ENCODE data around the gene FBXO42. TPM values are rescaled to one million over a fixed set of nuclear protein-coding genes. Genes with fewer than 3 reads are reported as not detected.

The FBXO42 gene
- total RNA-seq, 2 donors from 2014 or later: 17.6 to 20.0 TPM

- DNase-seq: no peak
- H3K9me3 Mint-ChIP-seq: no peaks in the 10 kb centered on the region
- H3K36me3 Mint-ChIP-seq (ENCODE audit: low read depth): peaks cover 24% of the 10 kb centered on the region
These were observed 66.2 kb downstream of the FBXO42 start for GRCh38 chr1:16286122-16286521.

GRCh38 chr1:16281765-16282164 is 70.5 kb downstream of the FBXO42 start:
- Histone ChIP-seq H3K4me1 (ENCODE audit: control insufficient read depth, insufficient read depth, low read length) (no peaks in the 10 kb centered on the region), H3K9me3 (ENCODE audit: control insufficient read depth, low read length) (no peaks in the 10 kb centered on the region), H3K27ac (ENCODE audit: low read depth, low read length) (no peak overlapping the region), H3K27me3 (ENCODE audit: control insufficient read depth, insufficient read depth, low read length, poor library complexity, severe bottlenecking) (no peaks in the 10 kb centered on the region), H3K9ac (ENCODE audit: extremely low read depth, low read length, poor library complexity, severe bottlenecking) (no peak overlapping the region), H3K4me3 (ENCODE audit: low read length) (no peak overlapping the region), H3K36me3 (ENCODE audit: control insufficient read depth, insufficient read depth, low read length) (peaks cover 13% of the 10 kb centered on the region)
- no peak for DNase-seq
- 98% methylated on average over 2 of the region's 2 CpGs; no CpG with 5 or more reads in 1 of the 2 experiments for WGBS, 2 experiments (ENCODE audit: insufficient coverage in 1 of 2, insufficient read length in 1 of 2)
- H3K36me3 Mint-ChIP-seq (ENCODE audit: low read depth): peaks cover 12% of the 10 kb centered on the region
- peaks cover 2% of the 10 kb centered on the region for H3K4me1 Mint-ChIP-seq
- H3K9me3 Mint-ChIP-seq: no peaks in the 10 kb centered on the region
- no peak overlapping the region for H3K4me3 Mint-ChIP-seq
- H3K27ac Mint-ChIP-seq: no peak overlapping the region
- no peaks in the 10 kb centered on the region for H3K27me3 Mint-ChIP-seq (ENCODE audit: insufficient read depth)
- TF ChIP-seq CTCF (conservative IDR thresholded peaks at IDR 0.05): no peak

More at GRCh38 chr1:16286122-16286521, 66.2 kb downstream of the FBXO42 start:
- WGBS, 2 experiments (ENCODE audit: insufficient coverage in 1 of 2, insufficient read length in 1 of 2): 91 to 100% methylated on average over 2 to 3 of the region's 4 CpGs
- H3K36me3 ChIP-seq (ENCODE audit: control insufficient read depth, insufficient read depth, low read length): peaks cover 20% of the 10 kb centered on the region
- Mint-ChIP-seq H3K4me1 (peaks cover 2% of the 10 kb centered on the region), H3K27me3 (ENCODE audit: insufficient read depth) (no peaks in the 10 kb centered on the region), H3K27ac (no peak overlapping the region), H3K4me3 (no peak overlapping the region)
- no peak overlapping the region for H3K4me3 ChIP-seq (ENCODE audit: low read length)
- H3K27me3 ChIP-seq (ENCODE audit: control insufficient read depth, insufficient read depth, low read length, poor library complexity, severe bottlenecking): no peaks in the 10 kb centered on the region
- H3K9ac ChIP-seq (ENCODE audit: extremely low read depth, low read length, poor library complexity, severe bottlenecking): no peak overlapping the region
- no peak overlapping the region for H3K27ac ChIP-seq (ENCODE audit: low read depth, low read length)
- no peaks in the 10 kb centered on the region for H3K4me1 ChIP-seq (ENCODE audit: control insufficient read depth, insufficient read depth, low read length)
- H3K9me3 ChIP-seq (ENCODE audit: control insufficient read depth, low read length): no peaks in the 10 kb centered on the region
- no peak for TF ChIP-seq CTCF (conservative IDR thresholded peaks at IDR 0.05)

GRCh38 chr1:16279186-16279585 is 73.1 kb downstream of the FBXO42 start:
- H3K4me1 Mint-ChIP-seq: peaks cover 1% of the 10 kb centered on the region
- H3K9me3 Mint-ChIP-seq: no peaks in the 10 kb centered on the region
- no peak overlapping the region for H3K4me3 ChIP-seq (ENCODE audit: low read length)
- H3K4me1 ChIP-seq (ENCODE audit: control insufficient read depth, insufficient read depth, low read length): no peaks in the 10 kb centered on the region
- no peak overlapping the region for H3K27ac ChIP-seq (ENCODE audit: low read depth, low read length)
- no peak overlapping the region for H3K9ac ChIP-seq (ENCODE audit: extremely low read depth, low read length, poor library complexity, severe bottlenecking)
- no peaks in the 10 kb centered on the region for H3K27me3 Mint-ChIP-seq (ENCODE audit: insufficient read depth)
- no peak for TF ChIP-seq CTCF (conservative IDR thresholded peaks at IDR 0.05)
- WGBS, 2 experiments (ENCODE audit: insufficient coverage in 1 of 2, insufficient read length in 1 of 2): 83 to 98% methylated on average over 1 to 2 of the region's 2 CpGs
- H3K9me3 ChIP-seq (ENCODE audit: control insufficient read depth, low read length): no peaks in the 10 kb centered on the region
- peaks cover 7% of the 10 kb centered on the region for H3K36me3 ChIP-seq (ENCODE audit: control insufficient read depth, insufficient read depth, low read length)
- H3K4me3 Mint-ChIP-seq: no peak overlapping the region
- no peaks in the 10 kb centered on the region for H3K27me3 ChIP-seq (ENCODE audit: control insufficient read depth, insufficient read depth, low read length, poor library complexity, severe bottlenecking)
- DNase-seq: no peak
- H3K36me3 Mint-ChIP-seq (ENCODE audit: low read depth): peaks cover 15% of the 10 kb centered on the region
- no peak overlapping the region for H3K27ac Mint-ChIP-seq
